ENCODE results near the gene MCUB.
"Not testable (repeated sequence)": the region's sequence is repeated elsewhere in the genome, so short reads cannot be mapped to it uniquely, and the experiment has no call there.

Gene MCUB

GRCh38 chr4:109576462-109576861 lies 16.4 kb downstream of the MCUB start:
- no peak for DNase-seq (ENCODE audit: low read depth)
- in situ Hi-C loops (cut with HindIII; ENCODE audit: low sequenced_read_pairs): no loop called here
- TF ChIP-seq CTCF (IDR thresholded peaks at IDR 0.05; ENCODE audit: low read depth, low read length, missing control alignments): no peak
- H3K4me3 ChIP-seq (ENCODE audit: low read depth, low read length): no peak overlapping the region

GRCh38 chr4:109578846-109579245 lies 18.8 kb downstream of the MCUB start:
- no peak for DNase-seq (ENCODE audit: low read depth)
- in situ Hi-C loops (cut with HindIII; ENCODE audit: low sequenced_read_pairs): no loop called here
- no peak for TF ChIP-seq CTCF (IDR thresholded peaks at IDR 0.05; ENCODE audit: low read depth, low read length, missing control alignments)
- H3K4me3 ChIP-seq (ENCODE audit: low read depth, low read length): no peak overlapping the region

- H3K4me3 ChIP-seq (ENCODE audit: low read depth, low read length); DNase-seq (ENCODE audit: low read depth); in situ Hi-C loops (cut with HindIII; ENCODE audit: low sequenced_read_pairs): not testable (repeated sequence)
Measured at GRCh38 chr4:109579997-109580396, 20.0 kb downstream of the MCUB start.

GRCh38 chr4:109588176-109588575 lies 28.1 kb downstream of the MCUB start:
- no peak for DNase-seq (ENCODE audit: low read depth)
- no peak for TF ChIP-seq CTCF (IDR thresholded peaks at IDR 0.05; ENCODE audit: low read depth, low read length, missing control alignments)

GRCh38 chr4:109589119-109589518 lies 29.1 kb downstream of the MCUB start:
- in situ Hi-C loops (cut with HindIII; ENCODE audit: low sequenced_read_pairs): no loop called here
- no peak overlapping the region for H3K4me3 ChIP-seq (ENCODE audit: low read depth, low read length)
- no peak for DNase-seq (ENCODE audit: low read depth)
- TF ChIP-seq CTCF (IDR thresholded peaks at IDR 0.05; ENCODE audit: low read depth, low read length, missing control alignments): no peak

More at GRCh38 chr4:109588176-109588575, 28.1 kb downstream of the MCUB start:
- in situ Hi-C loops (cut with HindIII; ENCODE audit: low sequenced_read_pairs): no loop called here
- H3K4me3 ChIP-seq (ENCODE audit: low read depth, low read length): no peak overlapping the region

GRCh38 chr4:109589605-109590004 lies 29.6 kb downstream of the MCUB start:
- in situ Hi-C loops (cut with HindIII; ENCODE audit: low sequenced_read_pairs): no loop called here
- no peak overlapping the region for H3K4me3 ChIP-seq (ENCODE audit: low read depth, low read length)
- DNase-seq (ENCODE audit: low read depth): no peak
- no peak for TF ChIP-seq CTCF (IDR thresholded peaks at IDR 0.05; ENCODE audit: low read depth, low read length, missing control alignments)

GRCh38 chr4:109590905-109591304 lies 30.9 kb downstream of the MCUB start:
- no peak overlapping the region for H3K4me3 ChIP-seq (ENCODE audit: low read depth, low read length)
- no peak for TF ChIP-seq CTCF (IDR thresholded peaks at IDR 0.05; ENCODE audit: low read depth, low read length, missing control alignments)
- in situ Hi-C loops (cut with HindIII; ENCODE audit: low sequenced_read_pairs): no loop called here
- DNase-seq (ENCODE audit: low read depth): no peak

All from astrocyte of the cerebellum (primary cell).